CD4-positive, alpha-beta T cell treated with Interleukin-4 for 4 hours (primary cell): Measurements from ENCODE around the gene TMEM42.

ENCODE experiments used
- DNase-seq: peaks from one replicate; pipeline ENCODE4 v3.0.0-alpha.2; 2020

TMEM42 gene

DNA sequence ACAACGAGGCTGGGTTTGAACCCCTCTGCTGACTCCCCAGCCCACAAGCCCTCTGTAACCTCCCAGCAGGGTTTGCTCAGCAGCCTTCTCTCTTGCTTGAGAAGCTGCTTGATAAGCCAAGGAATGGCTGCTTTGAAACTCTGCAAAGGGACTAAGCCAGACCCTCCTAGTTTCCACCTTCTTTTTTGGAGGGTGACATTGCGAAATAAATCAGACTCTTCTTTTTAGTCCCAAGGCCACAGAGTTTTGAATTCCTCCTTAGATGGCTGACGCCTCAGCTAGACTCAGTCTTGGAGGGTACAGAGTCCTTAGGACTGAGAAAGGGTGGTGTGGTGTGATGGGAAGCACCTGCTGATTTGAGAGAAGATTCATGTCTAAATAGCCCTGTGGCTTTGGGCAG is 13.9 kb downstream of the TMEM42 start:
- no peak for DNase-seq

DNA sequence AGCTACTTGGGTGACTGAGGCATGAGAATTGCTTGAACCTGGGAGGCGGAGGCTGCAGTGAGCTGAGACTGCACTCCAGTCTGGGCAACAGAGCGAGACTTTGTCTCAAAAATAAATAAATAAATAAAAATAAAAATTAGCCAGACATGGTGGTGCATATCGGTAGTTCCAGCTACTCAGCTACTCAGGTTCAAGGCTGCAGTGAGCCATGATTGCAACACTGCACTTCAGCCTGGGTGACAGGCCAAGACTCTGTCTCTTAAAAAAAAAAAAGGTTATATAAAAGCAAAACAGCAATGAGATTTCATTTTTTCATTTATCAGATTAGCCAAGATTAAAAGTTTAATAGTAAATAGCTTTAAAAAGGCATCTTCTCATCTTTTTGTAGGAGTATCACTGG is 15.6 kb downstream of the TMEM42 start:
- DNase-seq, result no peak

DNA sequence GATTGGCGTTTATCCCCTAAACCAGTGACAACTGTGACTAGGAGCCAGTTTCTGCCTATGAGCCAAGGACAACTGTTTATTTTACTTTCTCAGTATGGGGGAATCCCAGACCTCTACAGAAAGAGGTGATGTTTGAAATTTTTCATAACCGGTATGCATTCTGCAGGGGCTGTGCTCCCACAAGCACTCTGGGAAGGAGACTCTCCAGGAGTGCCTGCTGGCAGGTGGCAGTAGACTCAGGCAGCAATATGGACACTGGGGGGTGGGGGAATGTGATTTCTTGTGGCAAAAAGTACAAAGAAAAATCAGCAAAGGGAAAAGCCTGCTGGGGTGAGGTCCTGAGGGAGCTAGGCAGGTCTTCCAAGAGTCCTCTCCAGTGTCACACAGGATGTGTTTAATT is 18.6 kb downstream of the TMEM42 start:
- DNase-seq, result no peak

DNA sequence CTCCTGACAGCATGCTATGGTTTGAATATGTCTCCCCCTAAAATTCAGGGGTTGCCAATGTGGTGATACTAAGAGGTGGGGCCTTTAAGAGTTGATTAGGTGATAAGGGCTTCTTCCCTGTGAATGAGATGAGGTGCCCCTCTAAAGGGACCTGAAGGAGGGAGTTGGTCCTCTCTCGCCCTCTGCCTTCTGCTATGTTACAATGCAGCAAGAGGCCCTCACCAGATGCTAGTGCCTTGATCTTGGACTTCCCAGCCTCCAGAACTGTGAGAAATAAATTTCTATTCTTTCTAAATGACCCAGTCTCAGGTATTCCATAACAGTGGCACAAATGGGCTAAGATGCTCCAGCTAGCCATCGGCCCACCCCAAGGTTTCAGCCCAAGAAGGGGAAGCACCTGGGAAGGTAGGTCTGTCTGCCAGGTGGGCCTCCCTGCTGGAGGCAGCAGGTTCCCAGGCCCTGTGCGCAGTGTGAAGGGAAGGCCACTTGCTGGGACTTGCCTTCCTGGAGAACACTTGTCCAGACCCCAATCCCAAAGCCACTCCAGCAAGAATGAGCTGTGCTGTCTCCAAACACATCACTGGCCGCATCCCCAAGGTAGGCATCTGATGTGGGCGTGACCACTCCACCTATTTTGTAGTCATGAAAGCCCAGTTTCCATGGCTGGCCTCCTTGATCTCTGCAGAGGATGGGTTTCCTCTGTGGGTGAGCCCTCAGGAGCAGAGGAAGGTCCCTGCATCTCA is 21.7 kb downstream of the TMEM42 start:
- no peak for DNase-seq

DNA sequence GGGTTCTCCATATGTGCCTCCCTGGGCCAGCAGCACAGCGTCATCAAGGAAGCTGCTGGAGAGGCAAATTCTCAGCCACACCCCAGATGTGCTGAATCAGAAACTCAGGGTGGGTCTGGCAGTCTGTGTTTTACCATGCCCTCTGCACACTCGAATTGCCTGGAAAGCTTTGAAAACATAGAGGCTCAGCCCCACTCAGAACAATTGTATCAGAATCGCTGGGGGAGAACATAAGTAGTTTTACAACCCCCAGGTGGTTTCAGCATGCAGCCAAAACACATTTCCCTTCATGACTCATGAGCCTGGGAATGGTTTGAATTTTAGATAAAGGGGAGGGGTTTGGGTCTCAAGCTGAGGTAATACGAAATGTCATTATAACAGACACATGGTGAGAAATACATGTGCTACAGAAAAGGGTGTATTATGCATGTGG is 22.3 kb downstream of the TMEM42 start:
- DNase-seq, result no peak

DNA sequence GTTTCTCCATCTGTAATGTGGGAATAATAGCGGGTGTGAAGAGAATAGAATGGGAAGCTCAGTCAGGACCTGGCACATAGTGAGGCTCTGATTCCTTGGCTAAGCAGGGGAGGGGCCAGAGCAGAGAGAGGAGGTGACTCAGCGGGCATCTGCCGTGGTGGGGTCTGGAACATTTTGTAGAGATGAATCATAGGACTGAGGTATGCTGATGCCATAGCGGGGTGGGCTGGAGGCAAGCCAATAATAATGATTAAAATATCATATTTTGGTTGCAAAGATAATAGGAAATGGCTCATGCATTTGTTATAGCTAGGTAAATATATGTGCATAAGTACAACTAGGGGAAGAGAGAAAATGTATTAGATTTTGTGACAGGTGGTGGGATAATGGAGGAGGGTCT is 23.9 kb downstream of the TMEM42 start:
- no peak for DNase-seq

DNA sequence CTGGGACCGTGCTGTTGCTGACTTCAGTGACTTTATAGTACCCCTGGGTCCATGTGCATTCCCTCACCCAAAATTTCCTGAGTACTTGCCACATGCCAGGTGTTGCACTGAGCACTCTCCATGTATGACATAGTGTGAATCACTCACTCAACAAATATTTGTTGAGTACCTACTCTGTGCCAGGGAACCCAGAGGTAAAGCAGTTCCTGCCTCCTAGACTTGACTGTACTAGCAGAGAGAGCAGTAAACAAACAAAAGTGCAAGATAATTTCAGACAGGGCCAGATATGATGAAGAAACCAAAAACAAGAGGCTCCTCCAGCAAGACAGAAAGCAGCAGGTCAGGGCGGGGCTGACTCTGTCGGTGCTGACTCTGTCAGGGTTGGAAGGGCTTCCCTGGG is 24.8 kb downstream of the TMEM42 start:
- no peak for DNase-seq

DNA sequence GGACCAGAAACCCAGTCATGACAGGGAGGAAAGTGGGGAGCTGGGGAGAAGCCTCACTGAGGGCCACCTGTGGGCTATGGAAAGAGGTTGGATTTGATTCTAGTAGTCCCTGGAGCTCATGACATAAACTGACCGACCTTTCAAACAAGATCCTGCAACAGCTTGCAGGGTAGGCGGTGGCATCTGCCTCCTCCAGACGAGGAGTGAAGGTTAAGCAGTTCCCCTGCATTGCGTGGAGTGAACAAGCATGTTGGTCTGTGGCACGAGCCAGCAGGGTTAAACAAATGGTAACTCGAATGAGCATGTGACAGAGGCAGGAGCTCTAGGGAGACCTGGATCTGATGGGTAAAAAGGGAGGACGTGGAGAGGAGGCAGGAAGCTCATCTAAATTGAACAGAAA is 25.4 kb downstream of the TMEM42 start:
- DNase-seq, result no peak

DNA sequence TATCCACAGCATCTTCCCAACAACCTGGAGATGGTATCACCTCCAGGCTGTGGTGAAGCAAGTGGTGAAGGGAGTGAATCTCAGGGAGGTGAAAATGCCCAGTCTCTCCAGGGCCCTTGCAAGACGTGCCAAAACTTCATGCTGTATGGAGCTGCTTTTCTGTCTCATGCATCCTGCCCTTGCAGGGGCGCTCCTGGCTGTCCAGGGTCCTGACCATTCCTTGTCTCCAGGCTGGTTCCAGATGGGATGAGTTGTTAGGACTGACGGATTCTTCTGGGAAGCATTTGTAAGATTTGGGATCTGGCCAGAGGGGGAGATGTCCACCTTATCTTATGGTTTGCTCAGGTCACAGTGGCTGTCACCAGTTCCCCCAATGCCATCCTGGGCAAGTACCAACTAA is 28.5 kb downstream of the TMEM42 start:
- no peak for DNase-seq

DNA sequence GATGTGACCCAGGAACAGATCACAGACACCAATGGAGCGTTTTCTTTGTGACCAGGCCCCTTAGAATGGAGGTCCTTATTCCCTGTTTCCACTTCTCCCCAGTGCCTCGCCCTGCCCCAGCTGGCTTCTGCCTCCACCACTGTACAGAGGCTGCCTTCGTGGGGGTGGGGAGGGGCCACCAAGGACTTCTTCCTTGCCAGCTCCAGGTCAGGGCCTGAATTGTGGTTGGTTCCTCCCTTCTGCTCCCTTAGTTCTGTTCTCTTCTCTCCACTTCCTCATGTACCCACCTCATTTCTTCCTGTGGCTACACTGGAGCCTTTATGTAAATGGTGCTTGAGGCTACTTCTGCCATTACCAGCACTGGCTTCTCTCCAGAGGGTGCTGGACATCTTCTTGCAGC is 29.1 kb downstream of the TMEM42 start:
- DNase-seq, result no peak

DNA sequence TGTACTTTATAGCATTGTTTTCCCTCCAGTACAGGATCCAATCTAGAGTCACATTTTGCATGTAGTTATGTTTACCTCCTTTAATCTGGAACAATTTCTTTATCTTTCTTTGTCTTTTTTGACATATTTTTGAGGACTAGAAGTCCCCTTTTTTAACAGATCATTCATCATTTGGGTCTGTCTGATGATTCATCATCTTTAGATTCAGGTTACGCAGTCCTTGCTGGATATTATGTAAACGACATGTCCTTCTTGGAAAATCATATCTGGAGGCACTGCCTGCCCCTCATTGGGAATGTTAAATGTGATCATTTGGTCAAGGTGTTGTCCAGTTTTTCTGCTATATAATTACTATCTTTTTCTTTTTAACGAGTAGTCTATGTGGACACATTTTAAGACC is 31.0 kb downstream of the TMEM42 start:
- no peak for DNase-seq

DNA sequence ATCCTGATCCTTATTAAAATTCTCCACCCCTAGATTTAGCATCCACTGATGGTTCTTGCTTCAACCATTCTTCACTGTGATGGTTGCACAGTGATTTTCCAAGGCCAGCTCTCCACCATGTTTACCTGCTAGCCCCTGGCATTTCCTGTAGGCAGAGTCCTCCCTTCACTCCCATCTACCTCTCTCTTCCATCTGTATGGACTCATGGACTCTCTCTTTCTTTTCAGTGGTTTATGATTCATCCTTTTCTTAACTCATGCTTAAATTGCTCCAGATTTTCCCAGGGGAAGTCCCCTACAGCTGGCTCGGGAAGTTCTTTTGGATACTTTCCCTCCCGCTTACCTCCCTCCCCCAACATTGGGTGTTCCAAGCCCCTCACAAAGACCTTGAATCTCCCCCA is 31.4 kb downstream of the TMEM42 start:
- DNase-seq, result no peak

DNA sequence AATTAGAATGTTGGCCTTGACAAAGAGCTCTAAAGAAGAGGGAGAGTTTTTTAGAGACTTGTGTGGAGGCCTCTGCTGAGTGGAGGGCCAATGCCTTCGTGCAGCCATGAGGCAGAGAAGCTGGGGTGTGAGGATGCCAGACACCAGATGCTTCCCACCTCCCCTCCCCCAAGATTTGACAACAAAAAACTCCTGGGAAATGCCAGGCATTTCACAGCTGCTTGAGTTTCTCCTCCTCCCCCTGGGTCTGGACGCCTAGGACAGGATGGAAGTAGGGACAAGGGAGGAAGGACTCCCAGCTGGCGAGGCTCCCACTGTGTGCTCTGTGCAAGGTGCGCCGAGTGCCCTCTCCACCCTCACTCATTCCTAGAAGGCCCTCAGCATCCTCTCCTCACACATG is 32.8 kb downstream of the TMEM42 start:
- no peak for DNase-seq

DNA sequence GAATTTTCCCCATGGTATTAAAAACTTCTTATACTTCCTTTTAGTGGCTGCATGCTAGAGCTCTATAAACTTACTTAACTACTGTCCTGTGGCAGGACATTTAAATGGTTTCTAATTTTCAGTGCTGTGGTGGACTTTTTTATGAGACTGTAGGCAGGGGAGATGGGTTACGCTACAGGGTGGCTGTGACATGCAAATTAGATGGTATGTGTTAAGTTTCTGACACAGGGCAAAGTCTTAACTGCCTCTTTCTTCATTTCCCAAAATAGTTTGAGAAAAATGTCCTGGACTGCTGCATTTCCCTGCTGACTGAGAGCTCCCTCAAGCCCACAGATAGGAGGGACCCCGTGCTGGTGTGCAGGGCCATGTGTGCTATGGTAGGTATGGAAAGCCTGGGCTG is 34.7 kb downstream of the TMEM42 start:
- no peak for DNase-seq

DNA sequence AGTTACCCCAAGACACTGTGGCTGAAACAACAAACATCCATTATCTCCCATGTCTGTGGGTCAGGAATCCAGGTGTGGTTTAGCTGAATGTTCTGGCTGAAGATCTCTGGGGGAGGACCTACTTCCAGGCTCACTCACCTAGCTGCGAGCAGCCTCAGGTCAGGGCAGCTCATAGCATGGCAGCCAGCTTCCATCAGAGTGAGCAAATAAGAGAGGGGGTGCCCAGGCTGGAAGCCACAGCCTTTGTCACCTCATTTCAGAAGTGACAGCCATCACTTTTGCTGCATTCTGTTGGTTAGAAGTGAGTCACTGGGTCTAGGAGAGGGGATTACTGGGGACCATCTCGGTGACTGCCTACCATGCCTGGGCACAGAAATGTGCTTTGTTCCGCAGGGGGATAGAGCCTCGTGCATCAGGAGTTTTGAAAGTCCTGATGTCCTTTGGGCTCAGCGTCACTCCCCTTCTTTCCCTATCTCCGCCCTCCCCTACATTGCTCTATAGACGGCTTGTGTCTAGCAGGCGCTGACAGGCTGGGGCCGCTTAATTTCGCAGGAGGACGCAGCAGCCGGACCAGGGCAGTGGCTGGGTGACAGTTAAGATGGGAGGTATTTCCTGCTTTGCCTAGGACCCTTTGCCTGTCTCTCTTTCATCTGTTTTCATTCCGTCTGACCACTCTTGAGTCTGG is 38.1 kb downstream of the TMEM42 start:
- DNase-seq, result no peak

DNA sequence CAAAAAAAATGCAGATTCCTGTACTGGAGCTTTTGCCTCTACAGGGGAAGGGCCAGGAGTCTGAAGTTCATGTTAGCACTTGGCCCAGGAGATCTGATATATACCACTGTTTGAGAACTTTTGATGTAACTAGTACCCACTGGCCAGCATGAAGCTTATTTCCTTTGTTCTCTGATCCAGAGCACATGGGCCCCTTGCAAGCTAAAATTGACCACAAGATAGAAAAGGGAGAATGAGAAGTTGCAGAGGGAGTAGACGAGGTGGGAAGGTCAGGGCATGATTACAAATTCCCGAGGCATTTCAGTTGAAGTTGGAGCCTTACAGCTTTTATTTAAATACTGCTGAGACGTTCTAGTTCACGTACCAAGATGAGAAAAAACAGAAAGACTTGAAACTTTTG is 40.9 kb downstream of the TMEM42 start:
- no peak for DNase-seq

DNA sequence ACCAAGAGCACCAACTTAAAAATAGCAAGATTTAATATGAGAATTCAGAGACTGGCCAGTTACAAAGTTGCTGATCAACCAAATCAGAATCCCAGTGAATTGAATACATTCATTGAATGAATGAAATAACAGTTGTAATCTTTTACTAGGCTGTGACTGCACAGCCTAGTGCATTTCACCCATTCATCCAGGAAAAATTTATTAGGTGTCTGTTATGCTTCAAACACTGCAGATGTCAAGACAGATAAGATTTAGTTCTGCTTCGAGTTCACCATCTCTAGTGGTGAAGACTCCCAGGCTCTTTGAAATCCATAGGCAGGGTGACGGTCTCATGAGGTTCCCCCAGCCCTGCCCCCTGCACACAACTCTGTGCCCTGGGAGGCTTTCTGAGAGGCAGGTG is 41.6 kb downstream of the TMEM42 start:
- DNase-seq, result no peak

DNA sequence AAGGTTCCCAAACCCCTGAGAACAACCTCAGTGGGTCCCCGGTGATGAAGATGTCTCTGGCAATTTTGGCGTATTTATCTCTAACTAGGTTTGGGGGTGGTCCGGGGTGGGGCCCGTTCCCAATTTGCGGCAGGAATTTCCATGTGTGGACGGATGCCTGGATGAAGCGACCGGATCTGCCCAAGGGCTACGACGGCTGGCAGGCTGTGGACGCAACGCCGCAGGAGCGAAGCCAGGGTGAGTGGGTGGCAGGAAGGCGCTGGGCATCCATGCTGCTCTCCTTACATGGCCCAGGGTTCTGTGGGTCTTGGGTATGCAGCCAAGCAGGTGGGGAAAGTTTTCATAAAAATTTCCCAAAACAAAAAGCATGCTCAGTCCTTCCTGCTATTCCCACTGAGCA is 42.0 kb downstream of the TMEM42 start:
- no peak for DNase-seq

DNA sequence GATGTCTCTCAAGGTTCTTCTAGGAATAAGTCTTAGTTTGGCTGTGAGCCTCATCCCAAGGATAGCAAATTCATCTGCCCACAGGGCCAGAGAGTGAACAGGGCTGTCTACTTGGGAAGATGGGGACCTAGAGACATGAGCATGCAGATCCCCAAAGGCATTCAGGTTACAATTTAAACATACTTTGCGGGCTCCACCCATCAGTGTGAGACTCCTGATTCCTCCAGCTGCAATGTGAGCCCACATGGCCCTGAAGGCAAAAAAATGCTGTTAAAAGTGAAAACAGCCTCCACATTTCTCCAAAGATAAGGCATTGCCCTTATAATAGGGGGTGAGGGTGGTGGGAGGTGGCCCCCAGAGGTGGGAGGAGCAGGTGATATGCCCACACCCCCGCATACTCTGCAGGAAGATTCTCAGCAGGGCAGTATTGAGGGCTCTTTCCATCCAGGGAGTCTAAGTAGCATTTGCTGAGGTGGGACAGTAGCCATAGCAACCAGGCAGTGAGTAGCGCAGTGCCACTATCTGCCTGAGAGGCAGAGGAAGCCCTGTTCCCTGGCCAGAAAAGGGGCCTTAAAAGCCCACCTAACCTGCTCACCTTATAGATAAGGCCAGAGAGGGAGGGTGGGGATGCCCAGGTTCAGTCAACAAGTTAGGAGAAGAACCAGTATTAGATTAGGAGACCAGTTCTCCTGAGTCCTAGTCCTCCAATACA is 43.9 kb downstream of the TMEM42 start:
- DNase-seq, result no peak

DNA sequence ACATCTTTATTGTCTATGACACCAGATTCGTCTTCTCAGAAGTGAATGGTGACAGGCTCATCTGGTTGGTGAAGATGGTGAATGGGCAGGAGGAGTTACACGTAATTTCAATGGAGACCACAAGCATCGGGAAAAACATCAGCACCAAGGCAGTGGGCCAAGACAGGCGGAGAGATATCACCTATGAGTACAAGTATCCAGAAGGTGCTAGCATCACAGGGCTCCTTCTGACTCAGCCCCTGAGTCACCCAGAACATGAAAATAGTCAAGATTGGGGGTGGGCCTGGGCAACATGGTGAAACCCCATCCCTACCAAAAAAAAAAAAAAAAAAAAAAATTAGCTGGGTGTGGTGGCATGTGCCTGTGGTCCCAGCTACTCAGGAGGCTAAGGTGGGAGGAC is 45.3 kb downstream of the TMEM42 start:
- no peak for DNase-seq

DNA sequence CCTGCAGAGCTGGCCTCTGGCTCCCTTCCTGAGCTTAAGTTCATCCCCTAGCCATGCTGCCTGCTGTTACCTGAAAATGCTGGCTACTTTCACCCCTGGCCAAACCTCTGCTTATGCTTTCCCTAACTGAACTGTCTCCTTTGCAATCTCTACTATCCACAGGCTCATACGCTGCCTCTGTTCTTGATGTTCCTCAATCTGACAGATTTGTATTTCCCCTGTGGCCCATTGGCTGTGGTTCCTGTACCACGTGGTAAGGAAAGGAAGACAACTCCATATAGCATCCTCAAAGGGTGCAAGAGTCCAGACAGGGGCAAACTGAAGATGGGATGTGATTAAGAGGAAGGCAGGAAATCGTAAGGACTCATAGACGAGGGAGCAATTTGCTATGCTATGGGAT is 45.9 kb downstream of the TMEM42 start:
- no peak for DNase-seq

DNA sequence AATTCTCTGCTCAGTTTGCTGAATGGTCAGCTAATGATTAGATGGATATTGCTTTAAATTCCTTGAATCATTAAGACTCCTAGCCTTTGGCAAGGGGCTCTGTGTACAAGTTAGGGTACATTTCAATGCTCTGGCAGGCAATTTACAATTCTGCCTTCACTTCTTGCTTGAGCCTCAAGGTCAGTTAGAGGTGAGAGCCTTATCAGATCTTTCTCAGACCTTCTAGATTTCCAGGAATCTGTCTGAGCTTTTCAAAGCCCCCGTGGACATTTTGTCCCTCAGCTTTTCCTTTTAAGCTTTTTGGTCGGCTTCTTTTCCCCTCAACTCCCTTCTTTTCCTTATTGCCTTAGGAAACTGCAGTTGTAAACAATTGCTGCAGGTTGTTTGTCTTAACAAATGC is 47.4 kb downstream of the TMEM42 start:
- DNase-seq, result no peak

DNA sequence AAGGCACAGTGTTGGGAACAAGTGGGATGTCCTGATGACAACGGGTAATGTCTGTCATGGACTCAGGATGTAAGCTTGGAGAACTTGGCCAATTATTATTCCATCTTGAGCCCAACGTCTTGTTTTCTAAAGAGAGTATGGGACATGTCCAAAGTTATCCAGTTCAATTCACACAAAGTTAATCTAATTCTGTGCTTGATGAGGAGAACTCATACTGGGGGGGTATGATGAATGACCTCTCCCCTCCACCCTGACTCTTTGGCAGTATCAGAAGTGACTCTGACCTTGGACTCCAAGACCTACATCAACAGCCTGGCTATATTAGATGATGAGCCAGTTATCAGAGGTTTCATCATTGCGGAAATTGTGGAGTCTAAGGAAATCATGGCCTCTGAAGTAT is 49.0 kb downstream of the TMEM42 start:
- DNase-seq, result no peak

DNA sequence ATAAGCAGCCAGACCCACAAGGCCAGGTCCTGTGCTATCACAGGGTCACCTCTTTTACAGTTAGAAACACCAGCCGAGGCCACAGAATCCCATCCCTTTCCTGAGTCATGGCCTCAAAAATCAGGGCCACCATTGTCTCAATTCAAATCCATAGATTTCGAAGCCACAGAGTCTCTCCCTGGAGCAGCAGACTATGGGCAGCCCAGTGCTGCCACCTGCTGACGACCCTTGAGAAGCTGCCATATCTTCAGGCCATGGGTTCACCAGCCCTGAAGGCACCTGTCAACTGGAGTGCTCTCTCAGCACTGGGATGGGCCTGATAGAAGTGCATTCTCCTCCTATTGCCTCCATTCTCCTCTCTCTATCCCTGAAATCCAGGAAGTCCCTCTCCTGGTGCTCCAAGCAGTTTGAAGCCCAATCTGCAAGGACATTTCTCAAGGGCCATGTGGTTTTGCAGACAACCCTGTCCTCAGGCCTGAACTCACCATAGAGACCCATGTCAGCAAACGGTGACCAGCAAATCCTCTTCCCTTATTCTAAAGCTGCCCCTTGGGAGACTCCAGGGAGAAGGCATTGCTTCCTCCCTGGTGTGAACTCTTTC is 52.3 kb downstream of the TMEM42 start:
- peak; percentile 55 for DNase-seq
